ENCODE results near the gene RABL6.

RABL6 gene

DNA sequence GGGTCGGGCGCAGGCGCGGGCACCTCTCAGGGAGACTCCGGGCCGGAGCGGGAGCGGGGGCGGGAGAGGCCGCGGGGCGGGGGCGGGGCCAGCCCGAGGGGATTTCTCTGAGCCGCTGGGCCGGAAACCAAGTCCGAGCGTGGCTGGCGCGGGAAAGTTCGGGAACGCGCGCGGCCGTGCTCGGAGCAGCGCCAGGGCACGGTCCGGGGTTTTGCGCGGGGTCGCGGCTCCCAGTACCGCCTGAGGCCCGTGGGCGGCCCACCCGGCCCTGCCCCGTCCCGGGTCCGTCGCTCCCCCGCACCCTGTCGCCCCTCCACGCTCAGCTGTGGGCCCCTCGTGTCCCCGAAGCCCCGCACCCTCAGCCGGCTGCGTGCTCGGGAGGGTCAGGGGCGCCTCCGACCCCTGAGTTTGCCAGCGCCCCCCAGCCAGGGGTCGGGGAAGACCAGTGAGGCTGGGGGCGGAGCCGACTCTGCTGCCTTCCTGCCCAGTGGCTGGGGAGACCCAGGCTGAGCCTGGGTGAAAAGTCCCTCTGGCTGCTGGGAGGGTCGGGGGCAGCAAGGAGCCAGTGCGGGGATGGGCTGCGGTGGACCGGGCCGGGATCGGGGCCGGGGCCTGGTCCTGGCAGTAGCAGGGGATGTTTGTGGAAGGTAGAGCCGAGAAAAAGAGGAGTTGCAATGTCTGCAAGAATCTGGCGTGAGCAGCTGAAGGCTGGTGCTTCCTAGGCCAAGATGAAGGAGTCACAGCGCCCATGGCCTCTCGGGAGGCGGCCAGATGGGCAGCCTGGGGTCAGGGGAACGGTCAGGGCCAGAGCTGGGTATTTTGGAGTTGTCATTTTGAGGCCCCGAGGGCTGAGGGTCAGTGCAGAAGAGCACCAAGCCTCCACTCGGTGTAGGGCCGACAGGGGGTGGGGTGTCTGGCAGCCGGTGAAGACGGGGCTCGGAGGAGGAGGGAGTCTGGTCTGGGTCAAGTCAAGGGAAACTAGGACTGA, 79.2 kb downstream of the RABL6 start:
- peak in 1 of 2 donors; percentile 47 for DNase-seq

DNA sequence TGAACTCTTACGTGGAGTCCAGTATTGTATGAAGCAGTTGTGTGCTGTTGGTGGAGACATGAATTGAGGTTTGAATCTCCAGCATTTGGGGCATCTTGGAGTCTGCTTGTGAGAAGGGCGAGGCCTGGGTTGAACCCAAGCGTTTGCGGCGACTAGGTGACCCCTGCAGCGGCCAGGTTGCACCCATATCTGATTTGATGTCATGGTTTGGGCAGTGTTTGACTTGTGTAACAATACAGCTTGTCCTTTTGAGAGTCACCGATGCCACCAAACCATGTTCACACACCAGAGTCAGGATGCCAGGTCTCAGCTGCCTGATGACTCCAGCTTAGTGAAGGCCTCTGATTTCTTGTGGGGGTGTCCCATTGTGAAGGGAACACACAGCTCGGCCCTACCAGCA, 80.7 kb downstream of the RABL6 start:
- DNase-seq = no peak

DNA sequence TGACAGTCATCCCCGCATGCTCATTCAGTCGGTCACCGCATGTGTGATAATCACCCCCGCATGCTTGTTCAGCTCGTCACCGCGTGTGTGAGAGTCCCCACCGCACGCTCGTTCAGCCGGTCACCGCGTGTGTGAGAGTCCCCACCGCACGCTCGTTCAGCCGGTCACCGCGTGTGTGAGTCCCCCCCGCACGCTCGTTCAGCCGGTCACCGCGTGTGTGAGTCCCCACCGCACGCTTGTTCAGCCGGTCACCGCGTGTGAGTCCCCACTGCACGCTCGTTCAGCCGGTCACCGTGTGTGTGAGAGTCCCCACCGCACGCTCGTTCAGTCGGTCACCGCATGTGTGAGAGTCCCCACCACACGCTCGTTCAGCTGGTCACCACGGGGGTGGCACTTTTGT, 82.1 kb downstream of the RABL6 start:
- no peak for DNase-seq

DNA sequence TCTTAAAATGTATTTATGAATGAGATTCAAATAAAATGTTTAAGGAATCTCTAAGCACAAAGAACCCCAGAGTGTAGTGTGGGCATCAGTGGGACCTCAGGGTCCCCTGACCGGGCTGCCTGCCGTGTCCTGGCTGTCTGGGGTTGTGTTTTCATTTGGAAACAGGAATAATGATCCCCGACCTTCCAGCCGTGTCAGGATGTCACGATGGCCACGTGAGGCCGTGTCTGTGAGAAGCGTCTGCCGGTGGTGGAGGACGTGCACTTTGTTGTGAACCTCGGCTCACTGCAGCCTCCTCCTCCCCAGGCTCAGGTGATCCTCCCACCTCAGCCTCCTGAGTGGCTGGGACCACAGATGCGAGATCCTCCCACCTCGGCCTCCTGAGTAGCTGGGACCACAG, 82.9 kb downstream of the RABL6 start:
- no peak for DNase-seq

Data from activated CD4-positive, alpha-beta T cell treated with anti-CD3 and anti-CD28 coated beads for 4 hours (primary cell).